Measurements from ENCODE around the gene CCR4. TPM values are rescaled to one million over a fixed set of nuclear protein-coding genes. Genes with fewer than 3 reads are reported as not detected.
"Not testable (repeated sequence)": the region's sequence is repeated elsewhere in the genome, so short reads cannot be mapped to it uniquely, and the experiment has no call there.

The CCR4 gene
- total RNA-seq, 1 donor from 2014 or later: not detected

GRCh38 chr3:32931273-32931672 lies 20.2 kb upstream of the CCR4 start:
- H3K4me3 ChIP-seq (ENCODE audit: low read length in 3 of 3); H3K4me1 ChIP-seq (ENCODE audit: control insufficient read depth in 3 of 3, insufficient read depth in 3 of 3, low read length in 3 of 3); H3K27me3 ChIP-seq (ENCODE audit: control insufficient read depth in 3 of 3, insufficient read depth in 3 of 3, low read length in 3 of 3); H3K36me3 ChIP-seq (ENCODE audit: control insufficient read depth in 3 of 3, insufficient read depth in 3 of 3, low read length in 3 of 3); H3K27ac ChIP-seq (ENCODE audit: low read depth, low read length); H3K9ac ChIP-seq (ENCODE audit: low read depth in 1 of 3, low read length in 3 of 3); H3K9me3 ChIP-seq (ENCODE audit: control insufficient read depth in 3 of 3, low read length in 3 of 3): not testable (repeated sequence)

DNA sequence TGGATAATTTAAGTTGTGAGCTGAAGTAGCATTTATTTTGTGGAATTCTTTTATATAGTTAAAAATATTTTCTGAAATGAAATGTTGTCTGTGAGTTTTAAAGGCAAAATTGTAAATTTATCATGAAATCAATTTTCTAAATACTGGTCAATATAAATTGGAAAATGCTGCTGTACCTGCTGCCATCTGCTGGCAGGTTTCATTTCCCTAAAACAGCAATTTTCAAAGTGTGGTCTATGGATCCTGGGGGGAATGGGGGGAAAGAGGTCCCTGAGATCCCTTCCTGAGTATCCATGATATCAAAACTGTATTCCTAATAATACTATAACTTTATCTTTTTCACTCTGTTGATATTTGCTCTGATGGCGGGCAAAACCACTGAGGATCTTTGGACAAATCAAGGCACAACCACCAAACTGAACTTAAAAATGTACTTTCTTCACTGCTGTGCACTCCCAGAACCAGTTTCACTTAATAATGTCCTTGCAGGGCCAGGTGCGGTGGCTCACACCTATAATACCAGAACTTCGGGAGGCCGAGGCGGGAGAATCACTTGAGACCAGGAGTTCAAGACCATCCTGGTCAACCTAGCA lies 17.2 kb upstream of the CCR4 start:
- H3K27ac ChIP-seq (ENCODE audit: low read depth, low read length): no peak overlapping the region
- no peak overlapping the region for H3K4me3 ChIP-seq (ENCODE audit: low read length in 3 of 3)
- no peaks in the 10 kb centered on the region for H3K36me3 ChIP-seq (ENCODE audit: control insufficient read depth in 3 of 3, insufficient read depth in 3 of 3, low read length in 3 of 3)
- H3K4me1 ChIP-seq (ENCODE audit: control insufficient read depth in 3 of 3, insufficient read depth in 3 of 3, low read length in 3 of 3): no peaks in the 10 kb centered on the region
- H3K9me3 ChIP-seq (ENCODE audit: control insufficient read depth in 3 of 3, low read length in 3 of 3): no peaks in the 10 kb centered on the region
- no peaks in the 10 kb centered on the region for H3K27me3 ChIP-seq (ENCODE audit: control insufficient read depth in 3 of 3, insufficient read depth in 3 of 3, low read length in 3 of 3)
- H3K9ac ChIP-seq (ENCODE audit: low read depth in 1 of 3, low read length in 3 of 3): no peak overlapping the region

DNA sequence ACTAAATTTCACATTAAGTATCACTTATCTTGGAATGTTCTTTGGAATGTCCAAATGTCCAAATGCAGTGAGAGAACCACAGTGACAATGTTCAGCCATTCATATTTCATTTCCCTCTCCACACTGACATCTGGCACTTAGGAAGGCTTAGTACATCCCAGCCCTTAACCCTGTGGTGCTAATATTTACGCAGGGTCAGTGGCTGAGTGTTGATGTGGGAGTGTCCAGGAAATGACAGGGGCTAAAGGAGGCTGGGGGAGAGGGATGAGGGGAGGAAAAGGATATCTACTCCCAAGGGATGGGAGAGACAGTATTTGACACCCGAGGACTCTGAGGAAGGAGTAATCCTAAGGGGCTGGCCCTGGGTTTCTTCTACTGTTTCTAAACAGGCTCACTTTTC lies 14.1 kb upstream of the CCR4 start:
- Histone ChIP-seq H3K9me3 (ENCODE audit: control insufficient read depth in 3 of 3, low read length in 3 of 3) (no peaks in the 10 kb centered on the region), H3K36me3 (ENCODE audit: control insufficient read depth in 3 of 3, insufficient read depth in 3 of 3, low read length in 3 of 3) (no peaks in the 10 kb centered on the region), H3K27ac (ENCODE audit: low read depth, low read length) (no peak overlapping the region), H3K9ac (ENCODE audit: low read depth in 1 of 3, low read length in 3 of 3) (no peak overlapping the region), H3K4me1 (ENCODE audit: control insufficient read depth in 3 of 3, insufficient read depth in 3 of 3, low read length in 3 of 3) (no peaks in the 10 kb centered on the region), H3K4me3 (ENCODE audit: low read length in 3 of 3) (no peak overlapping the region), H3K27me3 (ENCODE audit: control insufficient read depth in 3 of 3, insufficient read depth in 3 of 3, low read length in 3 of 3) (no peaks in the 10 kb centered on the region)

GRCh38 chr3:32939531-32940284 lies 11.7 kb upstream of the CCR4 start:
- H3K9ac ChIP-seq (ENCODE audit: low read depth in 1 of 3, low read length in 3 of 3); H3K27me3 ChIP-seq (ENCODE audit: control insufficient read depth in 3 of 3, insufficient read depth in 3 of 3, low read length in 3 of 3); H3K9me3 ChIP-seq (ENCODE audit: control insufficient read depth in 3 of 3, low read length in 3 of 3): not testable (repeated sequence)

GRCh38 chr3:32940726-32941125 lies 10.7 kb upstream of the CCR4 start:
- no peaks in the 10 kb centered on the region for H3K27me3 ChIP-seq (ENCODE audit: control insufficient read depth in 3 of 3, insufficient read depth in 3 of 3, low read length in 3 of 3)
- H3K9me3 ChIP-seq (ENCODE audit: control insufficient read depth in 3 of 3, low read length in 3 of 3): no peaks in the 10 kb centered on the region
- no peak overlapping the region for H3K4me3 ChIP-seq (ENCODE audit: low read length in 3 of 3)
- no peak overlapping the region for H3K9ac ChIP-seq (ENCODE audit: low read depth in 1 of 3, low read length in 3 of 3)
- H3K27ac ChIP-seq (ENCODE audit: low read depth, low read length): no peak overlapping the region
- H3K4me1 ChIP-seq (ENCODE audit: control insufficient read depth in 3 of 3, insufficient read depth in 3 of 3, low read length in 3 of 3): no peaks in the 10 kb centered on the region
- H3K36me3 ChIP-seq (ENCODE audit: control insufficient read depth in 3 of 3, insufficient read depth in 3 of 3, low read length in 3 of 3): no peaks in the 10 kb centered on the region

More at GRCh38 chr3:32939531-32940284, 11.7 kb upstream of the CCR4 start:
- not testable (repeated sequence) for H3K27ac ChIP-seq (ENCODE audit: low read depth, low read length); H3K4me3 ChIP-seq (ENCODE audit: low read length in 3 of 3); H3K4me1 ChIP-seq (ENCODE audit: control insufficient read depth in 3 of 3, insufficient read depth in 3 of 3, low read length in 3 of 3); H3K36me3 ChIP-seq (ENCODE audit: control insufficient read depth in 3 of 3, insufficient read depth in 3 of 3, low read length in 3 of 3)

- Histone ChIP-seq H3K4me1 (ENCODE audit: control insufficient read depth in 3 of 3, insufficient read depth in 3 of 3, low read length in 3 of 3) (no peaks in the 10 kb centered on the region), H3K27me3 (ENCODE audit: control insufficient read depth in 3 of 3, insufficient read depth in 3 of 3, low read length in 3 of 3) (no peaks in the 10 kb centered on the region), H3K36me3 (ENCODE audit: control insufficient read depth in 3 of 3, insufficient read depth in 3 of 3, low read length in 3 of 3) (no peaks in the 10 kb centered on the region), H3K9me3 (ENCODE audit: control insufficient read depth in 3 of 3, low read length in 3 of 3) (no peaks in the 10 kb centered on the region), H3K4me3 (ENCODE audit: low read length in 3 of 3) (no peak overlapping the region), H3K9ac (ENCODE audit: low read depth in 1 of 3, low read length in 3 of 3) (no peak overlapping the region), H3K27ac (ENCODE audit: low read depth, low read length) (no peak overlapping the region)
Observed at GRCh38 chr3:32945136-32945535, 6.3 kb upstream of the CCR4 start.

DNA sequence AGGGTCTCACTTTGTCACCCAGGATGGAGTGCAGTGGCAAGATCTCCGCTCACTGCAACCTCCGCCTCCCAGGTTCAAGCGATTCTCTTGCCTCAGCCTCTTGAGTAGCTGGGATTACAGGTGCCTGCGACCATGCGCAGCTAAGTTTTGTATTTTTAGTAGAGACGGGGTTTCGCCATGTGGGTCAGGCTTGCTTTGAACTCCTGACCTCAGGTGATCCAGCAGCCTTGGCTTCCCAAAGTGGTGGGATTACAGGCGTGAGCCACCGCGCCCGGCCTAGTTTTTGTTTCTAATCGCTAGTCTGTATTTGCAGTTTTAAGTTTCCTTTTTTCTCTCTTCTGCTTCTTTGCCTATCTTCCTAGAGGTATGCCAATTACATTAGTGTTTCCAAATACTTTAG lies 5.8 kb upstream of the CCR4 start:
- H3K27me3 ChIP-seq (ENCODE audit: control insufficient read depth in 3 of 3, insufficient read depth in 3 of 3, low read length in 3 of 3); H3K9me3 ChIP-seq (ENCODE audit: control insufficient read depth in 3 of 3, low read length in 3 of 3); H3K27ac ChIP-seq (ENCODE audit: low read depth, low read length); H3K4me3 ChIP-seq (ENCODE audit: low read length in 3 of 3); H3K9ac ChIP-seq (ENCODE audit: low read depth in 1 of 3, low read length in 3 of 3); H3K4me1 ChIP-seq (ENCODE audit: control insufficient read depth in 3 of 3, insufficient read depth in 3 of 3, low read length in 3 of 3); H3K36me3 ChIP-seq (ENCODE audit: control insufficient read depth in 3 of 3, insufficient read depth in 3 of 3, low read length in 3 of 3): not testable (repeated sequence)

DNA sequence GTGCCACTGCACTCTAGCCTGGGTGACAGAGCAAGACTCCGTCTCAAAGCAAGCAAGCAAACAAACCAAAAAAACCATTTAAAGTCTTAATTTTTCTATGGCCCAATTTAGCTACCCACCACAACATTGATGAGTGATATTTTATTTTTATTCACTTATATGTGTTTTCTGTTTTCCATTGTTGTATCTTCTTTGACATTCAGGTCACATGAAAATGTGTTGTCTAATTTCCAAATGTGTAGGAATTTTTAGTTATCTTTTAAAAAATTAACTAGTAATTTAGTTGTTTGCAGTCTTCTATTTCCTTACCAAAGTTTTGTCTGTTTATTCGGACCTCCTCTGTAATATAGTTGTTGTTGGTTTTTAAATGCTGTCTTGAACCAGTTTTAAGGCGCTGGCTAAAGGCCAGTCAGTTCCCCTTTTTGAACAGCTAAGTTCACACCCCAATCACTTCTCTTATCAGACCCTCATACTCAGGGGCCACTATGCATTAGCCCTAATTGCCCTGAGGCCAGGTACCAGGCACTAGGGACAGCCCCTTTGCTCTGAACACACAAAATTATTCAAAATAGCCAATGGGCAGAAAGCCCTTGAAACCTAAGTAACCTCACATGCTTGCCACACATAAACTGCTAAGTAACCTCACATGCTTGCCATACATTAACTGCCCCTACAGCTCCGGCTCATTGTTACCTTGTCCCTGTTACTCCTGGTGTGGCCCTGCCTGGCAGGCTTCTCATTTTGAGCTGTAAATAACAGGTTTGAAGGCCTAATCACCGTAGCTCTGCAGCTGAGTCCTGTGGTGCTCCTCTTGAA lies 4.3 kb upstream of the CCR4 start:
- H3K27me3 ChIP-seq (ENCODE audit: control insufficient read depth in 3 of 3, insufficient read depth in 3 of 3, low read length in 3 of 3): no peaks in the 10 kb centered on the region
- H3K36me3 ChIP-seq (ENCODE audit: control insufficient read depth in 3 of 3, insufficient read depth in 3 of 3, low read length in 3 of 3): no peaks in the 10 kb centered on the region
- no peak overlapping the region for H3K9ac ChIP-seq (ENCODE audit: low read depth in 1 of 3, low read length in 3 of 3)
- H3K9me3 ChIP-seq (ENCODE audit: control insufficient read depth in 3 of 3, low read length in 3 of 3): no peaks in the 10 kb centered on the region
- no peak overlapping the region for H3K4me3 ChIP-seq (ENCODE audit: low read length in 3 of 3)
- H3K4me1 ChIP-seq (ENCODE audit: control insufficient read depth in 3 of 3, insufficient read depth in 3 of 3, low read length in 3 of 3): no peaks in the 10 kb centered on the region
- H3K27ac ChIP-seq (ENCODE audit: low read depth, low read length): no peak overlapping the region

DNA sequence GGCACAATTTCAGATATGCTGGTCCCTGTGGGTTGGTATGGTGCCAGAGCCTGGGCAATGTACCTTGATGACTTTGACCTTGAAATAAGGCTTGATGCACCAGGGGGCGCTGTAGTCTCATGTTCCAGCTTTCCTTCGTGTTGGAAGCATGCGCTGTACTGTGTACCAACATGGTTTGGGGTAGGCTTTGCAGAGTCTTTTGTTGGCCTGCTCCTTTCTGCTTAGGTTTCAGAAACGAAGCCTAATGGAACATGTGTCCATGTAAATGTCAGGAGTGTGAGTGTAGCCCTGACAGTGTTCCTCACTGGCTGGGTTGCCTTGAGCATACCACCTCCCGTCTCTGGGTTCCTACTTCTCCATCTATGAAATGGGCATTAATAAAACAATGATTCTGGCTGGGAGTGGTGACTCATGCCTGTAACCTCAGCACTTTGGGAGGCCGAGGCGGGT lies 3.6 kb upstream of the CCR4 start:
- Histone ChIP-seq H3K4me3 (ENCODE audit: low read length in 3 of 3) (no peak overlapping the region), H3K4me1 (ENCODE audit: control insufficient read depth in 3 of 3, insufficient read depth in 3 of 3, low read length in 3 of 3) (no peaks in the 10 kb centered on the region), H3K9ac (ENCODE audit: low read depth in 1 of 3, low read length in 3 of 3) (no peak overlapping the region), H3K27me3 (ENCODE audit: control insufficient read depth in 3 of 3, insufficient read depth in 3 of 3, low read length in 3 of 3) (no peaks in the 10 kb centered on the region), H3K27ac (ENCODE audit: low read depth, low read length) (no peak overlapping the region), H3K9me3 (ENCODE audit: control insufficient read depth in 3 of 3, low read length in 3 of 3) (no peaks in the 10 kb centered on the region), H3K36me3 (ENCODE audit: control insufficient read depth in 3 of 3, insufficient read depth in 3 of 3, low read length in 3 of 3) (no peaks in the 10 kb centered on the region)

Data from skeletal muscle tissue (tissue), 4 donors.